HepG2 (cell line): ENCODE results near the gene CALML4. TPM values are rescaled to one million over a fixed set of nuclear protein-coding genes. Genes with fewer than 3 reads are reported as not detected.

ENCODE experiments used
- ATAC-seq: fragments of 200-7000 bp; cut with Tn5 transposase; 3 replicates; pipeline ENCODE4 v1.9.1; 2020; ENCODE audit warnings: mild to moderate bottlenecking, moderate library complexity
- BruUV-seq: library from RNA; stranded (reverse); fragments of 400-500 nt; replicated peaks from 2 replicates; lab custom pipeline; 2021; lab: Mats Ljungman, UMichigan
- CTCF ChIA-PET: fragments of 300-600 bp; formaldehyde crosslinking; extraction: SDS; loops from one replicate; lab custom pipeline; 2021; ENCODE audit warnings: low total read pairs, inconsistent platforms, low intra/inter-chr PET ratio; lab: Yijun Ruan, JAX
- POLR2A ChIA-PET: fragments of 350-600 bp; sonication (Branson Sonifier 250); formaldehyde crosslinking; loops from one replicate; lab custom pipeline; 2020; ENCODE audit warnings: antibody characterized with exemption, inconsistent platforms; lab: Yijun Ruan, JAX
- DNase-seq: peaks from one replicate; pipeline ENCODE4 v3.0.0-alpha.2; 2015; ENCODE audit warnings: low spot score
- FAIRE-seq: peaks from 3 replicates; lab custom pipeline; 2011; peaks lifted over from hg19 to GRCh38; lab: Jason Lieb, UNC
- H2AFZ ChIP-seq: one replicate; pipeline ENCODE4 v1.6.1; 2011; ENCODE audit warnings: low read length, inconsistent platforms
- H3K27ac ChIP-seq: fragments of 300-600 bp; 3 replicates; pipeline ENCODE4 v1.8.0; 2011; ENCODE audit warnings: mixed run types, mild to moderate bottlenecking, mixed read lengths, low read length, inconsistent platforms; ENCODE audit not compliant: insufficient read depth; ENCODE audit errors: extremely low read length
- H3K27me3 ChIP-seq, 2 experiments: fragments of 200-600 bp in 1 of 2; 2 replicates in 1 of 2; 3 replicates in 1 of 2; pipeline versions ENCODE4 v1.6.0 to v1.8.0; 2011; ENCODE audit warnings: low read length in 2 of 2, mild to moderate bottlenecking in 2 of 2, moderate library complexity in 2 of 2, inconsistent platforms in 1 of 2; ENCODE audit not compliant: insufficient read depth in 2 of 2, control insufficient read depth in 1 of 2
- H3K36me3 ChIP-seq, 2 experiments: fragments of 200-600 bp in 1 of 2; replicated peaks in 1 of 2; 2 replicates in 1 of 2; 3 replicates in 1 of 2; pipeline versions ENCODE4 v1.5.1 to v1.8.0; 2011; ENCODE audit warnings: low read length in 2 of 2, inconsistent platforms in 1 of 2; ENCODE audit not compliant: insufficient read depth in 2 of 2, control insufficient read depth in 1 of 2
- H3K4me1 ChIP-seq: 2 replicates; pipeline ENCODE4 v1.5.1; 2012; ENCODE audit warnings: low read length, inconsistent platforms; ENCODE audit not compliant: insufficient read depth
- H3K4me2 ChIP-seq: 2 replicates; pipeline ENCODE4 v1.6.0; 2011; ENCODE audit warnings: low read depth, low read length, inconsistent platforms
- H3K4me3 ChIP-seq, 3 experiments: fragments of 200-600 bp in 1 of 3; sonication (generic), shearing (Covaris generic) in 1 of 3; replicated peaks in 1 of 3; 2 replicates each; pipeline ENCODE4 v1.5.1; 2011 to 2016; ENCODE audit warnings: low read length in 3 of 3, inconsistent platforms in 2 of 3, low read depth in 2 of 3, mild to moderate bottlenecking in 2 of 3, control low read depth in 1 of 3, mixed read lengths in 1 of 3; ENCODE audit not compliant: insufficient read depth in 1 of 3
- H3K79me2 ChIP-seq: one replicate; pipeline ENCODE4 v1.6.1; 2011; ENCODE audit warnings: low read length, inconsistent platforms; ENCODE audit not compliant: insufficient read depth
- H3K9ac ChIP-seq: 2 replicates; pipeline ENCODE4 v1.6.0; 2011; ENCODE audit warnings: mild to moderate bottlenecking, low read depth, low read length, inconsistent platforms; ENCODE audit not compliant: insufficient read depth
- H3K9me3 ChIP-seq: 2 replicates; pipeline ENCODE4 v1.5.1; 2012; ENCODE audit warnings: mild to moderate bottlenecking, low read length
- H4K20me1 ChIP-seq: 2 replicates; pipeline ENCODE4 v1.6.0; 2011; ENCODE audit warnings: inconsistent platforms, mild to moderate bottlenecking, low read length, moderate library complexity; ENCODE audit not compliant: insufficient read depth
- ARNT ChIP-seq: fragments of 450-650 bp; IDR thresholded peaks from 2 replicates; pipeline ENCODE4 v1.6.1; 2017
- ATAD3A ChIP-seq: sonication (generic); formaldehyde crosslinking; IDR thresholded peaks from 2 replicates; pipeline ENCODE4 v1.4.0; 2020; ENCODE audit warnings: missing genetic modification reagents
- FOXK1 ChIP-seq: sonication (generic); formaldehyde crosslinking; IDR thresholded peaks from 2 replicates; pipeline ENCODE4 v1.4.0; 2020; ENCODE audit warnings: low read depth, missing genetic modification reagents, borderline replicate concordance
- GTF2F1 ChIP-seq: fragments of 150-350 bp; IDR thresholded peaks from 2 replicates; pipeline ENCODE4 v1.6.1; 2014; ENCODE audit warnings: low read length
- KAT8 ChIP-seq: IDR thresholded peaks from 2 replicates; pipeline ENCODE4 v1.6.1; 2016; ENCODE audit warnings: missing genetic modification reagents, missing compliant biosample characterization
- KLF15 ChIP-seq: sonication (generic); formaldehyde crosslinking; IDR thresholded peaks from 2 replicates; pipeline ENCODE4 v1.8.1; 2023; ENCODE audit warnings: borderline replicate concordance, mild to moderate bottlenecking, inconsistent platforms, missing genetic modification reagents, mixed read lengths
- MLXIP ChIP-seq: sonication (generic); formaldehyde crosslinking; IDR thresholded peaks from 2 replicates; pipeline ENCODE4 v1.9.0; 2021; ENCODE audit warnings: missing genetic modification reagents, borderline replicate concordance
- PATZ1 ChIP-seq: sonication (generic); formaldehyde crosslinking; IDR thresholded peaks from 2 replicates; pipeline ENCODE4 v1.4.0; 2020; ENCODE audit warnings: missing genetic modification reagents
- TEAD2 ChIP-seq: sonication (generic); formaldehyde crosslinking; IDR thresholded peaks from 2 replicates; pipeline ENCODE4 v1.9.0; 2021; ENCODE audit warnings: missing genetic modification reagents
- ZBTB1 ChIP-seq: sonication (generic); formaldehyde crosslinking; IDR thresholded peaks from 2 replicates; pipeline ENCODE4 v1.4.0; 2020; ENCODE audit warnings: missing genetic modification reagents, borderline replicate concordance
- ZNF619 ChIP-seq: sonication (generic); formaldehyde crosslinking; IDR thresholded peaks from 2 replicates; pipeline ENCODE4 v1.4.0; 2020; ENCODE audit warnings: mild to moderate bottlenecking, missing genetic modification reagents
- ZNF672 ChIP-seq: sonication (generic); formaldehyde crosslinking; IDR thresholded peaks from 2 replicates; pipeline ENCODE4 v1.8.1; 2022; ENCODE audit warnings: missing genetic modification reagents
- WGBS: methylation state at CpG from one replicate; pipeline ENCODE4 v1.1.6; 2017; ENCODE audit warnings: low lambda C conversion rate; 5-methylcytosine and 5-hydroxymethylcytosine counted together
- in situ Hi-C: cut with HindIII; loops from 2 replicates; pipeline ENCODE4 v1.10.0; 2017; ENCODE audit warnings: low pct_unique_long_range_greater_than_20kb; ENCODE audit not compliant: extremely low pct_ligation_motif_present
- intact Hi-C: fragments of 100-400 bp; cut with micrococcal nuclease; formaldehyde crosslinking; loops from one replicate; pipeline ENCODE4 v1.10.0; 2022; ENCODE audit not compliant: unreplicated experiment
- polyA plus RNA-seq, 8 experiments: library from polyadenylated mRNA; depleted of rRNA in 3 of 8; stranded (reverse) in 7 of 8; unstranded in 1 of 8; fragments of >200 nt; fragmentation: Illumina TruSeq in 4 of 8; extraction: Trizol in 4 of 8; gene quantifications; 2 replicates each; pipeline versions ENCODE4 v1.2.1 to v1.2.3, GENCODE V29; 2011 to 2016; ENCODE audit warnings: low read depth in 4 of 8, missing spikeins in 1 of 8, mixed read lengths in 1 of 8; ENCODE audit not compliant: insufficient read depth in 1 of 8
- total RNA-seq, 5 experiments: library from RNA; depleted of rRNA; stranded (reverse); fragments of >200 nt; fragmentation: Illumina TruSeq; extraction: Trizol; gene quantifications; 2 replicates each; pipeline ENCODE4 v1.2.3, GENCODE V29; 2016; ENCODE audit warnings: low read depth in 1 of 5

The CALML4 gene
- total and polyA plus RNA-seq, 2 of the 13 experiments (the other 11 are each of a cell fraction or from before 2014, with no cell fraction given) = 3.6 to 8.7 TPM

GRCh38 chr15:68207176-68207935, 2.2 kb upstream of the CALML4 start:
- no peaks in the 10 kb centered on the region for H3K9me3 ChIP-seq
- peaks cover 3 to 8% of the 10 kb centered on the region in 2 experiments; a peak in 4 of 5 replicates for H3K36me3 ChIP-seq
- no peak overlapping the region for H2AFZ ChIP-seq
- H3K4me2 ChIP-seq = no peak overlapping the region
- FAIRE-seq (no peak), DNase-seq (no peak), ATAC-seq (no peak)
- CTCF ChIA-PET = no interaction called here
- 0 out of 2 replicates have a peak, but pooled peaks cover 6% of the 10 kb centered on the region for H4K20me1 ChIP-seq
- H3K4me3 ChIP-seq = no peak overlapping the region
- H3K79me2 ChIP-seq = no peaks in the 10 kb centered on the region
- no peak overlapping the region for H3K27ac ChIP-seq
- in situ Hi-C loops (no loop called here), intact Hi-C loops (no loop called here)
- POLR2A ChIA-PET = no interaction called here
- no peaks in the 10 kb centered on the region for H3K27me3 ChIP-seq
- 87% methylated on average over 10 of the region's 12 CpGs for WGBS
- TF ChIP-seq FOXK1 (CRISPR knock-in tag) (no peak), ATAD3A (no peak), GTF2F1 (no peak), ZBTB1 (CRISPR knock-in tag) (no peak), KLF15 (CRISPR knock-in tag) (no peak), KAT8 (CRISPR knock-in tag) (no peak), TEAD2 (CRISPR knock-in tag) (no peak), ZNF619 (CRISPR knock-in tag) (no peak), ARNT (no peak), ZNF672 (CRISPR knock-in tag) (no peak), PATZ1 (CRISPR knock-in tag) (no peak), MLXIP (CRISPR knock-in tag) (no peak)
- BruUV-seq = no TSS peak
- peaks cover 25% of the 10 kb centered on the region for H3K4me1 ChIP-seq
- H3K9ac ChIP-seq = no peak overlapping the region
